IMR-90 (cell line): ENCODE data around the gene MEOX2. TPM values are rescaled to one million over a fixed set of nuclear protein-coding genes. Genes with fewer than 3 reads are reported as not detected.

ENCODE experiments used
- ATAC-seq: fragments of 200-7000 bp; cut with Tn5 transposase; 2 replicates; pipeline ENCODE4 v1.9.1; 2020; ENCODE audit warnings: low read depth, mild to moderate bottlenecking, moderate library complexity
- BruUV-seq: library from RNA; stranded (reverse); fragments of 400-500 nt; replicated peaks from 2 replicates; lab custom pipeline; 2021; lab: Mats Ljungman, UMichigan
- CTCF ChIA-PET: fragments of 300-600 bp; formaldehyde crosslinking; extraction: SDS; loops from one replicate; lab custom pipeline; 2021; ENCODE audit warnings: antibody characterized with exemption; lab: Yijun Ruan, JAX
- POLR2A ChIA-PET: fragments of 300-600 bp; sonication (Branson Sonifier 250); formaldehyde crosslinking; loops from one replicate; lab custom pipeline; 2022; ENCODE audit warnings: antibody characterized with exemption; ENCODE audit not compliant: unreplicated experiment; lab: Charles Lee
- DNase-seq: peaks from one replicate; pipeline ENCODE4 v3.0.0; 2013
- H2AFZ ChIP-seq: replicated peaks from 2 replicates; pipeline ENCODE3; 2013; ENCODE audit warnings: low read length, mild to moderate bottlenecking; ENCODE audit not compliant: poor library complexity
- H2AK5ac ChIP-seq: 2 replicates; pipeline ENCODE4 v1.6.1; 2013; ENCODE audit warnings: low read depth, low read length, inconsistent platforms
- H2AK9ac ChIP-seq: replicated peaks from 2 replicates; pipeline ENCODE3; 2013; ENCODE audit warnings: mild to moderate bottlenecking, low read depth, low read length, moderate library complexity; ENCODE audit not compliant: poor library complexity
- H2BK120ac ChIP-seq: 2 replicates; pipeline ENCODE4 v1.6.1; 2013; ENCODE audit warnings: low read depth, low read length, inconsistent platforms
- H2BK15ac ChIP-seq: 3 replicates; pipeline ENCODE4 v1.6.1; 2013; ENCODE audit warnings: low read depth, low read length, inconsistent platforms
- H2BK20ac ChIP-seq: 2 replicates; pipeline ENCODE4 v1.6.1; 2013; ENCODE audit warnings: low read depth, mild to moderate bottlenecking, inconsistent platforms, low read length, moderate library complexity
- H2BK5ac ChIP-seq: 2 replicates; pipeline ENCODE4 v1.6.1; 2013; ENCODE audit warnings: mild to moderate bottlenecking, low read depth, low read length, inconsistent platforms; ENCODE audit not compliant: poor library complexity, severe bottlenecking
- H3K14ac ChIP-seq: replicated peaks from 2 replicates; pipeline ENCODE4 v1.6.1; 2013; ENCODE audit warnings: low read depth, low read length, inconsistent platforms
- H3K18ac ChIP-seq: 2 replicates; pipeline ENCODE4 v1.6.1; 2013; ENCODE audit warnings: low read depth, low read length, control low read depth
- H3K23ac ChIP-seq: 2 replicates; pipeline ENCODE4 v1.6.1; 2013; ENCODE audit warnings: low read depth, low read length, inconsistent platforms
- H3K27ac ChIP-seq: 2 replicates; pipeline ENCODE4 v1.5.1; 2013; ENCODE audit warnings: mild to moderate bottlenecking, control low read depth, low read length; ENCODE audit not compliant: insufficient read depth
- H3K27me3 ChIP-seq: 2 replicates; pipeline ENCODE4 v1.6.1; 2013; ENCODE audit warnings: low read length; ENCODE audit not compliant: control insufficient read depth, insufficient read depth
- H3K36me3 ChIP-seq: 2 replicates; pipeline ENCODE4 v1.6.1; 2013; ENCODE audit warnings: low read length, mixed read lengths; ENCODE audit not compliant: control insufficient read depth, insufficient read depth
- H3K4ac ChIP-seq: 2 replicates; pipeline ENCODE4 v1.6.1; 2013; ENCODE audit warnings: low read depth, low read length, inconsistent platforms
- H3K4me1 ChIP-seq: 2 replicates; pipeline ENCODE4 v1.6.1; 2013; ENCODE audit warnings: low read length, mixed read lengths; ENCODE audit not compliant: control insufficient read depth, insufficient read depth
- H3K4me2 ChIP-seq: 2 replicates; pipeline ENCODE4 v1.6.1; 2013; ENCODE audit warnings: low read depth, mild to moderate bottlenecking, control low read depth, low read length, moderate library complexity
- H3K4me3 ChIP-seq: 2 replicates; pipeline ENCODE4 v1.5.1; 2013; ENCODE audit warnings: low read depth, mild to moderate bottlenecking, control low read depth, low read length, moderate library complexity; ENCODE audit not compliant: insufficient read depth
- H3K56ac ChIP-seq: 2 replicates; pipeline ENCODE4 v1.6.1; 2013; ENCODE audit warnings: low read length, inconsistent platforms; ENCODE audit not compliant: insufficient read depth; ENCODE audit errors: extremely low read depth
- H3K79me1 ChIP-seq, 2 experiments: 2 replicates each; pipeline ENCODE4 v1.6.1; 2013; ENCODE audit warnings: low read length in 2 of 2, inconsistent platforms in 1 of 2, low read depth in 1 of 2
- H3K9ac ChIP-seq: 2 replicates; pipeline ENCODE4 v1.6.1; 2013; ENCODE audit warnings: low read depth, low read length, control low read depth
- H3K9me1 ChIP-seq: 2 replicates; pipeline ENCODE4 v1.6.1; 2013; ENCODE audit warnings: low read length, inconsistent platforms; ENCODE audit not compliant: insufficient read depth
- H3K9me3 ChIP-seq: 2 replicates; pipeline ENCODE4 v1.6.1; 2013; ENCODE audit warnings: low read length; ENCODE audit not compliant: control insufficient read depth, insufficient read depth
- H4K20me1 ChIP-seq: 2 replicates; pipeline ENCODE4 v1.6.1; 2013; ENCODE audit warnings: low read length, inconsistent platforms; ENCODE audit not compliant: insufficient read depth
- H4K5ac ChIP-seq: 2 replicates; pipeline ENCODE4 v1.6.1; 2013; ENCODE audit warnings: mild to moderate bottlenecking, low read depth, low read length, control low read depth
- H4K8ac ChIP-seq, 2 experiments: 2 replicates each; pipeline ENCODE4 v1.6.1; 2013; ENCODE audit warnings: low read depth in 2 of 2, low read length in 2 of 2, control low read depth in 1 of 2, inconsistent platforms in 1 of 2
- H4K91ac ChIP-seq: 2 replicates; pipeline ENCODE4 v1.6.1; 2013; ENCODE audit warnings: low read depth, low read length, inconsistent platforms; ENCODE audit not compliant: insufficient read depth
- CEBPB ChIP-seq: IDR thresholded peaks from 2 replicates; pipeline ENCODE4 v1.6.1; 2012; ENCODE audit warnings: low read depth, low read length, improper control_type of control experiment
- MXI1 ChIP-seq: IDR thresholded peaks from 2 replicates; pipeline ENCODE4 v1.6.1; 2012; ENCODE audit warnings: low read depth, mild to moderate bottlenecking, low read length, moderate library complexity, borderline replicate concordance
- RCOR1 ChIP-seq: IDR thresholded peaks from 2 replicates; pipeline ENCODE4 v1.6.1; 2012; ENCODE audit warnings: mild to moderate bottlenecking, low read length, improper control_type of control experiment; ENCODE audit not compliant: insufficient replicate concordance
- RFX5 ChIP-seq: IDR thresholded peaks from 2 replicates; pipeline ENCODE4 v1.8.0; 2012; ENCODE audit warnings: low read depth, mild to moderate bottlenecking, low read length, moderate library complexity
- WGBS, 2 experiments: methylation state at CpG; one replicate each; pipeline versions ENCODE4 v1.1.5 to v1.1.7; 2013; ENCODE audit warnings: missing lambda C conversion rate in 2 of 2; ENCODE audit not compliant: insufficient read length in 1 of 2; ENCODE audit errors: extremely low coverage in 2 of 2; 5-methylcytosine and 5-hydroxymethylcytosine counted together
- dilution Hi-C: fragments of 300-500 bp; cut with HindIII; formaldehyde crosslinking; loops from one replicate; pipeline ENCODE4 v1.14.3; 2018; ENCODE audit warnings: low sequenced_read_pairs; ENCODE audit not compliant: unreplicated experiment
- in situ Hi-C: fragments of 300-500 bp; cut with MboI; formaldehyde crosslinking; loops from 3 replicates; pipeline ENCODE4 v1.14.3; 2019; ENCODE audit warnings: low sequenced_read_pairs, inconsistent platforms, mixed read lengths
- intact Hi-C: fragments of 100-400 bp; cut with micrococcal nuclease; formaldehyde crosslinking; loops from 2 replicates; pipeline ENCODE4 v1.10.0; 2022
- polyA plus RNA-seq, 3 experiments: library from polyadenylated mRNA; depleted of rRNA; stranded (reverse); fragments of >200 nt; gene quantifications; 2 replicates each; pipeline ENCODE4 v1.2.3, GENCODE V29; 2012; ENCODE audit warnings: low replicate concordance in 1 of 3
- total RNA-seq: library from RNA; depleted of rRNA; stranded (reverse); fragments of >200 nt; gene quantifications from 2 replicates; pipeline ENCODE4 v1.2.3, GENCODE V29; 2012

The MEOX2 gene
- total and polyA plus RNA-seq, 2 of the 4 experiments (the other 2 are of a cell fraction): under 0.01 TPM; not detected in 1

GRCh38 chr7:15566476-15566875, 120.0 kb downstream of the MEOX2 start:
- Histone ChIP-seq H3K4me1 (no peaks in the 10 kb centered on the region), H4K20me1 (no peaks in the 10 kb centered on the region), H3K9me3 (no peaks in the 10 kb centered on the region), H3K9ac (no peak overlapping the region), H3K9me1 (no peaks in the 10 kb centered on the region), H2BK120ac (no peak overlapping the region), H3K4ac (no peak overlapping the region), H3K18ac (no peak overlapping the region), H2AFZ (no peak overlapping the region), H2AK5ac (no peak overlapping the region), H2BK20ac (no peak overlapping the region), H3K56ac (no peak overlapping the region), H3K79me1 (no peaks in the 10 kb centered on the region), H3K23ac (no peak overlapping the region), H3K27ac (no peak overlapping the region), H2BK5ac (no peak overlapping the region), H4K8ac (no peak overlapping the region), H3K36me3 (no peaks in the 10 kb centered on the region), H3K4me3 (no peak overlapping the region), H3K27me3 (no peaks in the 10 kb centered on the region), H4K5ac (no peak overlapping the region), H2BK15ac (no peak overlapping the region), H2AK9ac (no peak overlapping the region), H3K4me2 (no peak overlapping the region), H4K91ac (no peak overlapping the region), H3K14ac (no peak overlapping the region)
- no peak for TF ChIP-seq CEBPB
- no peak for TF ChIP-seq RFX5
- TF ChIP-seq RCOR1: no peak
- no peak for TF ChIP-seq MXI1
- ATAC-seq (no peak), DNase-seq (no peak)
- ChIA-PET CTCF (no interaction called here), POLR2A (no interaction called here)
- no TSS peak for BruUV-seq
- intact Hi-C loops: no loop called here
- WGBS, 2 experiments: 72% methylated on average over 3 of the region's 5 CpGs; no CpG with 5 or more reads in 1 of the 2 experiments
- dilution Hi-C loops: no loop called here
- in situ Hi-C loops: no loop called here
